Stimulated activated CD8-positive, alpha-beta memory T cell treated with anti-CD3 and anti-CD28 coated beads, Interleukin-15, amount 100 ng/mL, for 4 hours (primary cell): Measurements from ENCODE around the gene TMEM256.

Experiments used
- DNase-seq, 2 donors: peaks; one replicate each; pipeline ENCODE4 v3.0.0-alpha.2; 2020; ENCODE audit warnings: low read depth in 2 of 2

Gene TMEM256

GRCh38 chr17:7403977-7404736 is at the start of gene TMEM256:
Gene TMEM256 (minus strand): TSS chr17:7404097. CDS start chr17:7404084, 13 bp downstream.
- peak; percentile 88 to 93 for DNase-seq

GRCh38 chr17:7448461-7448860 is 44.6 kb upstream of the TMEM256 start:
- DNase-seq: no peak

GRCh38 chr17:7445619-7445968 is 41.7 kb upstream of the TMEM256 start:
- no peak for DNase-seq

GRCh38 chr17:7444682-7445618 is 41.1 kb upstream of the TMEM256 start, which contains the start of gene CHRNB1:
Gene CHRNB1 (plus strand): TSS chr17:7445061. CDS start chr17:7445128, 67 bp downstream.
- no peak for DNase-seq

- DNase-seq: no peak
Observed at GRCh38 chr17:7443499-7444485, 39.9 kb upstream of the TMEM256 start.

- no peak for DNase-seq
Observed at GRCh38 chr17:7442142-7442541, 38.2 kb upstream of the TMEM256 start.

- DNase-seq: no peak
Observed at GRCh38 chr17:7441266-7441665, 37.4 kb upstream of the TMEM256 start.

- no peak for DNase-seq
Observed at GRCh38 chr17:7440834-7441195, 36.9 kb upstream of the TMEM256 start.

GRCh38 chr17:7440113-7440833 is 36.4 kb upstream of the TMEM256 start:
- no peak for DNase-seq

- DNase-seq: no peak
Observed at GRCh38 chr17:7439462-7440112, 35.7 kb upstream of the TMEM256 start, which contains the start of gene FGF11. Gene FGF11 (plus strand): TSS chr17:7439512. CDS start chr17:7439621, 109 bp downstream.

- DNase-seq: no peak
Observed at GRCh38 chr17:7438656-7439460, 35.0 kb upstream of the TMEM256 start.

GRCh38 chr17:7437950-7438614 is 34.2 kb upstream of the TMEM256 start:
- DNase-seq: peak in 1 of 2 donors; percentile 35

- no peak for DNase-seq
Observed at GRCh38 chr17:7437369-7437863, 33.5 kb upstream of the TMEM256 start.

GRCh38 chr17:7436556-7437368 is 32.9 kb upstream of the TMEM256 start:
- DNase-seq: peak; percentile 50 to 67

GRCh38 chr17:7435676-7436555 is 32.0 kb upstream of the TMEM256 start:
- DNase-seq: peak in 1 of 2 donors; percentile 38

- no peak for DNase-seq
Observed at GRCh38 chr17:7432296-7432695, 28.4 kb upstream of the TMEM256 start.

- no peak for DNase-seq
Observed at GRCh38 chr17:7431231-7431630, 27.3 kb upstream of the TMEM256 start.
